Neuronal stem cell (in vitro differentiated cells): ENCODE measurements around the gene ARHGAP22.

Experiments
- DNase-seq: peaks from one replicate; pipeline ENCODE4 v3.0.0-alpha.2; 2013; ENCODE audit warnings: low spot score
- H2AFZ ChIP-seq: one replicate; pipeline ENCODE4 v1.6.1; 2013; ENCODE audit warnings: mild to moderate bottlenecking, low read length, inconsistent platforms
- H2AK5ac ChIP-seq: 2 replicates; pipeline ENCODE4 v1.6.1; 2013; ENCODE audit warnings: low read depth, mild to moderate bottlenecking, inconsistent platforms, low read length, moderate library complexity, mixed read lengths
- H2BK120ac ChIP-seq: 2 replicates; pipeline ENCODE4 v1.6.1; 2013; ENCODE audit warnings: low read depth, mild to moderate bottlenecking, inconsistent platforms, low read length, moderate library complexity, mixed read lengths
- H2BK12ac ChIP-seq: one replicate; pipeline ENCODE4 v1.6.1; 2013; ENCODE audit warnings: low read length, inconsistent platforms
- H2BK15ac ChIP-seq: 2 replicates; pipeline ENCODE4 v1.6.1; 2013; ENCODE audit warnings: mild to moderate bottlenecking, low read length, inconsistent platforms, mixed read lengths
- H2BK5ac ChIP-seq: one replicate; pipeline ENCODE4 v1.6.1; 2013; ENCODE audit warnings: inconsistent platforms, mild to moderate bottlenecking, low read length, moderate library complexity
- H3K14ac ChIP-seq: one replicate; pipeline ENCODE4 v1.6.1; 2013; ENCODE audit warnings: low read length, inconsistent platforms
- H3K18ac ChIP-seq: 2 replicates; pipeline ENCODE4 v1.6.1; 2013; ENCODE audit warnings: low read length, inconsistent platforms
- H3K23ac ChIP-seq: 2 replicates; pipeline ENCODE4 v1.6.1; 2013; ENCODE audit warnings: low read depth, mild to moderate bottlenecking, mixed read lengths, low read length, inconsistent platforms; ENCODE audit not compliant: poor library complexity
- H3K27ac ChIP-seq: replicated peaks from 3 replicates; pipeline ENCODE4 v1.5.1; 2013; ENCODE audit warnings: low read length, inconsistent platforms
- H3K27me3 ChIP-seq, 3 experiments: 2 replicates each; pipeline ENCODE4 v1.6.1; 2013; ENCODE audit warnings: low read length in 3 of 3, mild to moderate bottlenecking in 2 of 3, inconsistent platforms in 1 of 3, low read depth in 1 of 3, mixed read lengths in 1 of 3, moderate library complexity in 1 of 3; ENCODE audit not compliant: control insufficient read depth in 3 of 3, insufficient read depth in 3 of 3
- H3K36me3 ChIP-seq, 2 donors: replicated peaks in 1 of 2; 2 replicates each; pipeline ENCODE4 v1.6.1; 2013; ENCODE audit warnings: low read length in 2 of 2; ENCODE audit not compliant: control insufficient read depth in 2 of 2, insufficient read depth in 2 of 2
- H3K4ac ChIP-seq: 2 replicates; pipeline ENCODE4 v1.6.1; 2013; ENCODE audit warnings: inconsistent platforms, mild to moderate bottlenecking, low read length, moderate library complexity
- H3K4me1 ChIP-seq, 2 donors: 1 replicate in 1 of 2; 2 replicates in 1 of 2; pipeline ENCODE4 v1.6.1; 2013; ENCODE audit warnings: low read length in 2 of 2, low read depth in 1 of 2; ENCODE audit not compliant: control insufficient read depth in 2 of 2, insufficient read depth in 1 of 2
- H3K4me2 ChIP-seq: one replicate; pipeline ENCODE4 v1.6.1; 2013; ENCODE audit warnings: mild to moderate bottlenecking, low read length, inconsistent platforms; ENCODE audit not compliant: insufficient read depth, poor library complexity, severe bottlenecking
- H3K4me3 ChIP-seq, 2 donors: 2 replicates each; pipeline ENCODE4 v1.5.1; 2013; ENCODE audit warnings: low read length in 2 of 2, mild to moderate bottlenecking in 2 of 2, inconsistent platforms in 1 of 2, moderate library complexity in 1 of 2
- H3K79me1 ChIP-seq: one replicate; pipeline ENCODE4 v1.6.1; 2013; ENCODE audit warnings: low read depth, mild to moderate bottlenecking, inconsistent platforms, low read length, moderate library complexity
- H3K9ac ChIP-seq: one replicate; pipeline ENCODE4 v1.6.1; 2013; ENCODE audit warnings: mild to moderate bottlenecking, low read depth, low read length, inconsistent platforms; ENCODE audit not compliant: poor library complexity
- H3K9me3 ChIP-seq, 2 donors: replicated peaks in 1 of 2; 2 replicates each; pipeline versions ENCODE3 to v1.6.1; 2013; ENCODE audit warnings: low read length in 2 of 2, mild to moderate bottlenecking in 2 of 2, inconsistent platforms in 1 of 2, low read depth in 1 of 2, mixed read lengths in 1 of 2, moderate library complexity in 1 of 2; ENCODE audit not compliant: control insufficient read depth in 2 of 2, insufficient read depth in 1 of 2
- H4K8ac ChIP-seq: one replicate; pipeline ENCODE4 v1.6.1; 2013; ENCODE audit warnings: low read depth, mild to moderate bottlenecking, inconsistent platforms, low read length, moderate library complexity
- H4K91ac ChIP-seq: one replicate; pipeline ENCODE4 v1.6.1; 2013; ENCODE audit warnings: low read length, low read depth, mild to moderate bottlenecking, inconsistent platforms; ENCODE audit not compliant: poor library complexity
- WGBS, 2 donors: extraction: QIAGEN DNeasy Blood & Tissue Kit; methylation state at CpG; one replicate each; pipeline ENCODE4 v1.1.7; 2013; ENCODE audit warnings: missing lambda C conversion rate in 2 of 2, mixed read lengths in 1 of 2; ENCODE audit not compliant: insufficient read length in 2 of 2, insufficient replicate concordance in 1 of 2; ENCODE audit errors: extremely low coverage in 2 of 2; 5-methylcytosine and 5-hydroxymethylcytosine counted together

Gene ARHGAP22

GRCh38 chr10:48467669-48468068, 137.2 kb downstream of the ARHGAP22 start:
- peaks cover 4 to 8% of the 10 kb centered on the region in 2 donors for H3K4me1 ChIP-seq
- H2BK15ac ChIP-seq, result no peak overlapping the region
- no CpG with 5 or more reads among the region's 4 CpGs for WGBS, 2 donors

GRCh38 chr10:48466611-48467240, 138.1 kb downstream of the ARHGAP22 start:
- Histone ChIP-seq H3K27ac (no peak overlapping the region), H3K9me3 (no peaks in the 10 kb centered on the region), H3K18ac (peak overlapping the region; percentile 78), H3K4ac (no peak overlapping the region), H2BK5ac (no peak overlapping the region), H4K91ac (no peak overlapping the region), H3K79me1 (peaks cover 4% of the 10 kb centered on the region), H2AK5ac (peak overlapping the region; percentile 21), H3K4me1 (peaks cover 4 to 8% of the 10 kb centered on the region in 2 donors), H3K4me3 (no peak overlapping the region), H2BK15ac (peak overlapping the region; percentile 51), H4K8ac (no peak overlapping the region), H2AFZ (no peak overlapping the region), H3K4me2 (peak overlapping the region; percentile 48), H3K9ac (peak overlapping the region; percentile 54), H3K27me3 (peaks cover 0 to 14% (median 0%) of the 10 kb centered on the region in 3 experiments), H3K36me3 (no peaks in the 10 kb centered on the region), H3K14ac (no peak overlapping the region), H3K23ac (peak overlapping the region; percentile 77), H2BK12ac (no peak overlapping the region), H2BK120ac (no peak overlapping the region)
- no peak for DNase-seq
- WGBS, 2 donors, result no CpG with 5 or more reads among the region's 43 CpGs

More at GRCh38 chr10:48467669-48468068, 137.2 kb downstream of the ARHGAP22 start:
- Histone ChIP-seq H2BK5ac (no peak overlapping the region), H2AFZ (no peak overlapping the region), H2BK12ac (no peak overlapping the region), H3K18ac (no peak overlapping the region), H3K9me3 (no peaks in the 10 kb centered on the region), H3K36me3 (no peaks in the 10 kb centered on the region), H3K27ac (no peak overlapping the region), H4K8ac (no peak overlapping the region), H3K9ac (no peak overlapping the region), H3K27me3 (peaks cover 0 to 14% (median 0%) of the 10 kb centered on the region in 3 experiments), H3K14ac (no peak overlapping the region), H3K4me2 (no peak overlapping the region), H3K79me1 (no peaks in the 10 kb centered on the region), H2BK120ac (no peak overlapping the region), H3K23ac (no peak overlapping the region), H2AK5ac (no peak overlapping the region), H3K4me3 (no peak overlapping the region), H4K91ac (no peak overlapping the region), H3K4ac (no peak overlapping the region)
- DNase-seq, result no peak

- Histone ChIP-seq H3K36me3 (no peaks in the 10 kb centered on the region), H2AFZ (no peak overlapping the region), H2BK15ac (no peak overlapping the region), H3K4me2 (peak overlapping the region; percentile 48), H4K91ac (no peak overlapping the region), H3K4me1 (peaks cover 4 to 8% of the 10 kb centered on the region in 2 donors), H3K18ac (peak overlapping the region; percentile 94), H3K27ac (no peak overlapping the region), H2BK120ac (no peak overlapping the region), H4K8ac (no peak overlapping the region), H2BK5ac (no peak overlapping the region), H2BK12ac (no peak overlapping the region), H3K4me3 (no peak overlapping the region), H3K4ac (peak overlapping the region; percentile 30), H3K27me3 (peaks cover 0 to 14% (median 0%) of the 10 kb centered on the region in 3 experiments), H3K9ac (peak overlapping the region; percentile 54), H3K9me3 (no peaks in the 10 kb centered on the region), H2AK5ac (peak overlapping the region; percentile 97), H3K14ac (peak overlapping the region; percentile 42), H3K23ac (no peak overlapping the region), H3K79me1 (peaks cover 4% of the 10 kb centered on the region)
- no CpG with 5 or more reads among the region's 42 CpGs for WGBS, 2 donors
- DNase-seq, result no peak
Measured at GRCh38 chr10:48465860-48466521, 138.9 kb downstream of the ARHGAP22 start.
